ENCODE data around the gene MED31.

DNA sequence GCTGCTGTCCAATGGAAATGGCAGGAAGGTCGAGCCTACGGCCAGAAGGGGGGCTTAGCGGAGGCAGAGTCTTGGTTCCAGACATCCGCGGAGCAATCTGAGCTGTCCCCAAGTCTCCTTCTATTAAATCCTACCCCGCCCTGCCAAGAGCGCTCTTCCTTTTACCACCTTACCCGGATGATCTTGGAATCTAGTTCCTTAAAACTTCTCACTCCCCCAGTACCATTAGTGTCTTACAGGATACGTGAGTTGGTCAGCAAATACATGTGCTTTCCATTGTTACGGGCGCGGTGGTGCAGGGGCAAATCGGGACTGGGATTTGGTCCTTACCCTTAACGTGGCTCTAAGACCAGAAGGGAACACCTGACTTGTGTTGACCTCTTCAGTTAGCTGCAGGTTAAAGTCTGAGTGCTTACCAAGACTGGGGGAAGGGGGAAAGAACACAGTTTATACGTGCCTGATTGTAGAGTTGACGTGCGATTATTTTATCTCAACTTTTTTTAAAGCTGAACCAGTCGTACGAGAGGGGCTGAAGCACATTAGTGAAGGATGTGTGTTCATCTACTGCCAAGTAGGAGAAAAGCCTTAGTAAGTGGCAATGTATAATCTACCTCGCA is 10.1 kb downstream of the MED31 start:
- TF ChIP-seq, protein P1, sequence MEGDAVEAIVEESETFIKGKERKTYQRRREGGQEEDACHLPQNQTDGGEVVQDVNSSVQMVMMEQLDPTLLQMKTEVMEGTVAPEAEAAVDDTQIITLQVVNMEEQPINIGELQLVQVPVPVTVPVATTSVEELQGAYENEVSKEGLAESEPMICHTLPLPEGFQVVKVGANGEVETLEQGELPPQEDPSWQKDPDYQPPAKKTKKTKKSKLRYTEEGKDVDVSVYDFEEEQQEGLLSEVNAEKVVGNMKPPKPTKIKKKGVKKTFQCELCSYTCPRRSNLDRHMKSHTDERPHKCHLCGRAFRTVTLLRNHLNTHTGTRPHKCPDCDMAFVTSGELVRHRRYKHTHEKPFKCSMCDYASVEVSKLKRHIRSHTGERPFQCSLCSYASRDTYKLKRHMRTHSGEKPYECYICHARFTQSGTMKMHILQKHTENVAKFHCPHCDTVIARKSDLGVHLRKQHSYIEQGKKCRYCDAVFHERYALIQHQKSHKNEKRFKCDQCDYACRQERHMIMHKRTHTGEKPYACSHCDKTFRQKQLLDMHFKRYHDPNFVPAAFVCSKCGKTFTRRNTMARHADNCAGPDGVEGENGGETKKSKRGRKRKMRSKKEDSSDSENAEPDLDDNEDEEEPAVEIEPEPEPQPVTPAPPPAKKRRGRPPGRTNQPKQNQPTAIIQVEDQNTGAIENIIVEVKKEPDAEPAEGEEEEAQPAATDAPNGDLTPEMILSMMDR (IDR thresholded peaks at IDR 0.05 in 4 of 5, conservative IDR thresholded peaks at IDR 0.05 in 1 of 5), result no peak
- TF ChIP-seq POLR2A (IDR thresholded peaks at IDR 0.05), result no peak

Data from gastrocnemius medialis (tissue), 4 donors.